ENCODE measurements around the gene TAS1R3. TPM values are rescaled to one million over a fixed set of nuclear protein-coding genes. Genes with fewer than 3 reads are reported as not detected.

The TAS1R3 gene
- total RNA-seq, 4 donors from 2014 or later = 0.38 to 1.4 (median 0.79) TPM

DNA sequence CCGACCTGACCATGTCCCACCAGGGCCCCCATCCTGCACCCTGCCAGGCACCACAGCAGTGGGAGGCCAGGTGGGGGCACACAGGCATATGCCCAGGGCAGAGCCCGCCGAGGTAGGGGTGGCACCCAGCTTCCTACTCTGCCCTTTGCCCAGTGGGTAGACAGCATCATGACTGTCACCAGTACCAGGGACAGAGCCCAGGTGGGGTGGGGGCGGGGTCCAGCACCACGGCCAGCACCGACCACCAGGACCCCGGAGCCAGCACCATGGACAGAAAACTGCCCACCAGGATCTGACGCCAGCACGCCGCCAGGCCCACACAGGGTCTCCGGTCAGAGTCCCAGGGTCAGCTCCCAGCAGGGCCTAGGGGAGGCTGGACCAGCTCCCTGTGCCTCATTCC is 3.8 kb downstream of the TAS1R3 start:
- TF ChIP-seq, protein P1, sequence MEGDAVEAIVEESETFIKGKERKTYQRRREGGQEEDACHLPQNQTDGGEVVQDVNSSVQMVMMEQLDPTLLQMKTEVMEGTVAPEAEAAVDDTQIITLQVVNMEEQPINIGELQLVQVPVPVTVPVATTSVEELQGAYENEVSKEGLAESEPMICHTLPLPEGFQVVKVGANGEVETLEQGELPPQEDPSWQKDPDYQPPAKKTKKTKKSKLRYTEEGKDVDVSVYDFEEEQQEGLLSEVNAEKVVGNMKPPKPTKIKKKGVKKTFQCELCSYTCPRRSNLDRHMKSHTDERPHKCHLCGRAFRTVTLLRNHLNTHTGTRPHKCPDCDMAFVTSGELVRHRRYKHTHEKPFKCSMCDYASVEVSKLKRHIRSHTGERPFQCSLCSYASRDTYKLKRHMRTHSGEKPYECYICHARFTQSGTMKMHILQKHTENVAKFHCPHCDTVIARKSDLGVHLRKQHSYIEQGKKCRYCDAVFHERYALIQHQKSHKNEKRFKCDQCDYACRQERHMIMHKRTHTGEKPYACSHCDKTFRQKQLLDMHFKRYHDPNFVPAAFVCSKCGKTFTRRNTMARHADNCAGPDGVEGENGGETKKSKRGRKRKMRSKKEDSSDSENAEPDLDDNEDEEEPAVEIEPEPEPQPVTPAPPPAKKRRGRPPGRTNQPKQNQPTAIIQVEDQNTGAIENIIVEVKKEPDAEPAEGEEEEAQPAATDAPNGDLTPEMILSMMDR (IDR thresholded peaks at IDR 0.05) = no peak
- TF ChIP-seq POLR2A (IDR thresholded peaks at IDR 0.05) = no peak
- intact Hi-C loops (cut with DNase I; ENCODE audit: low total_unique reads) = no loop called here
- no peak for DNase-seq (ENCODE audit: low spot score in 2 of 2)
- no peak overlapping the region for H3K4me3 ChIP-seq (ENCODE audit: low read depth, poor library complexity, severe bottlenecking)
- 66 to 92% methylated on average over 5 to 9 of the region's 11 CpGs for WGBS, 2 donors

DNA sequence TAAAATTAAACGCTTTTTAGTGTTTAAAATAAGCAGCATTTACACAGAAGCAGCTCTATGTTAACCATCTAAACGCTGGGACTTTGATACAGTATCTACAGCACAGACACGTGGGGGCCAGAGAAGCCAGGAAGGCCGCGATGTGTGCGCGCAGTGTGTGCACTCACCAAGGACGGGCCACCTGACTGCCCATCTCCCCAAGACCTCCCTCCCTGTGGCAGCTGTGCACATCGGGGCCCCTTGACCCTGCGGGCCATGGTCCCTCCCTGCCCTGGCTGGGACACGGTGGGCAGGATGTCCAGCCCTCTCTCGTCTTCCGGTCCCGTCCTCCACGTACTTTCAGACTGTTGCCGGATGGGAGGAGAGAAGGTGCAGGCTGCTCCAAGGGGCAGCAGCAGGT is 4.2 kb downstream of the TAS1R3 start:
- no peak overlapping the region for H3K4me3 ChIP-seq (ENCODE audit: low read depth, poor library complexity, severe bottlenecking)
- no peak for DNase-seq (ENCODE audit: low spot score in 2 of 2)
- TF ChIP-seq POLR2A (IDR thresholded peaks at IDR 0.05) = no peak
- TF ChIP-seq, protein P1 (IDR thresholded peaks at IDR 0.05) = no peak
- intact Hi-C loops (cut with DNase I; ENCODE audit: low total_unique reads) = no loop called here
- WGBS, 2 donors = 85% methylated on average over 16 of the region's 16 CpGs

DNA sequence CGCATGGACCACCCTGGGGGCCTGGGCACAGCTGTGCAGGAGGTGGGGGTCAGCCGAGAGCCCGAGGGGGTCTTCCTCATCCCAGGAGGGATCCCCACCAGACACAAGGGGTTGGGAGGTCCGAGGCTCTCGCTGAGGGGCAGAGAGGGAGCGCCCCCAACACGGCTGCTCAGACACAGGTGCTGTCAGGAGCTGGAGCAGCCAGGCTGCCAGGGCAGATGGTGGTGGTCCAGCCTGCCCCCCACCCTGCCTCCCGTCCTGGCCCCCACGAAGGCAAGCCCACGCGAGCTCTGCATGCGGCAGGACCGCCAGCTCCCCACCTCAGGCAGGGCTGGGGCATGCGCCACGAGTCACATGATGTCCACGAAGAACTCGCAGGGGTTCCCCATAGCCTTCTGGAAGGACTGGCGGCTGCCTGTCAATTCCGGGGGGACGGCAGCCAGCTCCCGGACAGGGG is 4.7 kb downstream of the TAS1R3 start:
- intact Hi-C loops (cut with DNase I; ENCODE audit: low total_unique reads) = no loop called here
- 81 to 88% methylated on average over 6 to 9 of the region's 21 CpGs for WGBS, 2 donors
- TF ChIP-seq POLR2A (IDR thresholded peaks at IDR 0.05) = no peak
- TF ChIP-seq, protein P1 (IDR thresholded peaks at IDR 0.05) = no peak
- no peak overlapping the region for H3K4me3 ChIP-seq (ENCODE audit: low read depth, poor library complexity, severe bottlenecking)
- no peak for DNase-seq (ENCODE audit: low spot score in 2 of 2)

DNA sequence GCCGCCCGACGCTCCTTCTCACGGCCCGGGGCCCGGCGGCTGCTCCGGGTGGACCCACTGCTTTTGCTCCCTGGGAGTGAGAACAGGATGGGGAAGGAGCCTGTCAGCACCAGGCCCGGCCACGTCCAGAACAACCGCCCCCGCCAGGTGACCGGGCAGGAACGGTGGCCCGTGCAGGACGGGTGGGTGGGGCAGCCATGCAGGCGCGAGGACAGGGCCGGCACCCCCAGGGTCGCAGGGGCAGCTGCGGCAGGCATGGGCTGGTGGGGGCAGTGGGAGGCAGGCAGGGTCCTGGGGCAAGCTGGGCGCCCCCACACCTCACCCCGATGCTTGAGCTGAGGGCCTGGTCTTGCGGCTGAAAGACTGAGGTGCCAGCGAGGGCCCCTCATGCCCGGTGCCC is 5.4 kb downstream of the TAS1R3 start:
- 88 to 97% methylated on average over 11 to 20 of the region's 26 CpGs for WGBS, 2 donors
- TF ChIP-seq POLR2A (IDR thresholded peaks at IDR 0.05) = no peak
- TF ChIP-seq, protein P1 (IDR thresholded peaks at IDR 0.05) = no peak
- H3K4me3 ChIP-seq (ENCODE audit: low read depth, poor library complexity, severe bottlenecking) = no peak overlapping the region
- intact Hi-C loops (cut with DNase I; ENCODE audit: low total_unique reads) = no loop called here
- DNase-seq (ENCODE audit: low spot score in 2 of 2) = no peak

DNA sequence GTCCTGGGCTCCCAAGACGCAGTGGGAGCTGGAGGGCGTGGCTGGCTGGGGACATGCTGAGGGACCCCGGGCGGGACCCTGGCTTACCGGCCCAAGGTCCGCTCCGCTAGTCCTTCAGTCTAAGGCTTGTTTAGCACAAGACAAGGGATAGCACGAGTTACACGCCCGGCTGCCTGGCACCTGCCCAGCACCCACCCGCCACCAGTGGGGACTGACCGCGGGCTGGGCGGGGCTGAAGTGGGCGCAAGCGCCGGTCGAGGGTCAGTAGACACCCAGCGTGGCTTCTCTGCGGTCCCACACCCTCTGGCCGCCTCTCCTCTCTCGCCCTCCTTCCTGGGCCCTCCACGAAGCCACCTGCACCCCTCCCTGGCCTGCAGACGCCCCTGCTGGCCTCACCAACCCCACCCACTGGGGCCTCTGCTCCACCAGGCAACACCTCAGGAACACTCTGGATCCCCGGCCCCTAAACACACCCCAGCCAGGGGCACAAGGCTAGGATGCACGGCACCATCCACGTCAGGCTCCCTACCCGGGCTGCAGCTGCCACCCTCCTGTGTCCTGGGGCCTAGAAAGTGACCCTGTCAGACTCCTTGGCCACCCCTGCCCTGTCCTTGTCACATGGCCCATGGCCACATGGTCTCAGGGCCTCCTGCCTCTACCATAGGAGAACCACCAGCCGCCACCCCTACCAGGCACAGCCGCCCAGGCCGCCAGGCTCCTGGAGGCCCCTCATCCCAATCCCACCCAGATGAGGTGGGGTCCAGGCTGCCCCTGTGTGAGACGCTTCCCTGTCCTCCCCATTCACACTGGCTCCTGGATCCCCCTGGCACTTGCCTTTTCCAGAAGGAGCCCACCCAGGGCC is 6.1 kb downstream of the TAS1R3 start:
- no peak for DNase-seq (ENCODE audit: low spot score in 2 of 2)
- intact Hi-C loops (cut with DNase I; ENCODE audit: low total_unique reads) = no loop called here
- 93 to 97% methylated on average over 31 to 32 of the region's 32 CpGs for WGBS, 2 donors
- no peak overlapping the region for H3K4me3 ChIP-seq (ENCODE audit: low read depth, poor library complexity, severe bottlenecking)
- TF ChIP-seq, protein P1 (IDR thresholded peaks at IDR 0.05) = no peak
- TF ChIP-seq POLR2A (IDR thresholded peaks at IDR 0.05) = no peak

All from lower leg skin (tissue), 4 donors.